HK-2 (cell line): ENCODE data around the gene CABYR.
"Not testable (repeated sequence)": the region's sequence is repeated elsewhere in the genome, so short reads cannot be mapped to it uniquely, and the experiment has no call there.

Experiments
- DNase-seq: peaks from one replicate; pipeline ENCODE4 v3.0.0-alpha.2; 2018; ENCODE audit not compliant: unreplicated experiment

Gene CABYR

GRCh38 chr18:24130494-24130893 is 8.4 kb upstream of the CABYR start:
- DNase-seq: no peak

- no peak for DNase-seq
These were observed 1.9 kb upstream of the CABYR start for GRCh38 chr18:24136967-24137373.

- no peak for DNase-seq
These were observed 463 bp upstream of the CABYR start for GRCh38 chr18:24138409-24138788.

GRCh38 chr18:24140697-24141096 is 1.8 kb downstream of the CABYR start:
- DNase-seq: no peak

- no peak for DNase-seq
These were observed 3.5 kb downstream of the CABYR start for GRCh38 chr18:24142376-24142775.

- not testable (repeated sequence) for DNase-seq
These were observed 10.7 kb downstream of the CABYR start for GRCh38 chr18:24149591-24149990.

- no peak for DNase-seq
These were observed 14.5 kb downstream of the CABYR start for GRCh38 chr18:24153397-24153796.

GRCh38 chr18:24157855-24158254 is 19.0 kb downstream of the CABYR start:
- DNase-seq: no peak

GRCh38 chr18:24160086-24160485 is 21.2 kb downstream of the CABYR start:
- DNase-seq: no peak

GRCh38 chr18:24161304-24161703 is 22.4 kb downstream of the CABYR start:
- DNase-seq: no peak

DNA sequence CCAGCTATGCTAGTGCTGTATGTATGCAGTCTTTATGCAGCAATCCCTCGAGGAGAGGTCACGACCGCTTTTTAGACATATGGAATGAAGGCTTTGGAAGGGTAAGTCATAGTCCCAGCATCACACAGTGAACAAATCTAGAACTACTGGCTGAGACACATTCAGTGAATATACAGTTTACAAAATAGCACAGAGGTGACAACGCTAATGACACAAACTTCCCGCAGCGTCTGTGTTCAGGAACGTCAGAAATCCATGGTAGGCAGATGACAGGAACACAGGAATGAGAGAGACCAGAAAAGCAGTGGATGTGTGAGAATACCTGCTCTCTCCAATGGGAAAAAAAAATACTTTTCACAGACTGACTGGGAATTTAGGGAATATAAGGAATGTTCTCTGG is 29.6 kb downstream of the CABYR start:
- no peak for DNase-seq

DNA sequence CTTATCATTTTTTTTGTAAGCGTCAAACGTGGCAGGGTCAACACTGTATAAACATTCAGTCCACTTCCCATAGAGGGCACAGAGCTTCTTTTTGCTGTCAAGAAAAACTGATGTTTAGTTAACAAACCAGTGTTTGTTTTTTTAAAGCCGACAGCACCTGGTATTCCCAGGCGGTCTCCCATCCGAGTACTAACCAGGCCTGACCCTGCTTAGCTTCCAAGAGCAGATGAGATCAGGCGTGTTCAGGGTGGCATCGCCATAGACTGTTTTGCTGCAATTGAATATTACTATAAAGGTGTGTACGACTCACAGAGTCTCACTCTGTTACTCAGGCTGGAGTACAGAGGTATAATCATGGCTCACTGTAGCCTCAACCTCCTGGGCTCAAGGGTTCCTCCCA is 31.5 kb downstream of the CABYR start:
- DNase-seq: no peak

GRCh38 chr18:24173997-24174396 is 35.1 kb downstream of the CABYR start:
- no peak for DNase-seq

DNA sequence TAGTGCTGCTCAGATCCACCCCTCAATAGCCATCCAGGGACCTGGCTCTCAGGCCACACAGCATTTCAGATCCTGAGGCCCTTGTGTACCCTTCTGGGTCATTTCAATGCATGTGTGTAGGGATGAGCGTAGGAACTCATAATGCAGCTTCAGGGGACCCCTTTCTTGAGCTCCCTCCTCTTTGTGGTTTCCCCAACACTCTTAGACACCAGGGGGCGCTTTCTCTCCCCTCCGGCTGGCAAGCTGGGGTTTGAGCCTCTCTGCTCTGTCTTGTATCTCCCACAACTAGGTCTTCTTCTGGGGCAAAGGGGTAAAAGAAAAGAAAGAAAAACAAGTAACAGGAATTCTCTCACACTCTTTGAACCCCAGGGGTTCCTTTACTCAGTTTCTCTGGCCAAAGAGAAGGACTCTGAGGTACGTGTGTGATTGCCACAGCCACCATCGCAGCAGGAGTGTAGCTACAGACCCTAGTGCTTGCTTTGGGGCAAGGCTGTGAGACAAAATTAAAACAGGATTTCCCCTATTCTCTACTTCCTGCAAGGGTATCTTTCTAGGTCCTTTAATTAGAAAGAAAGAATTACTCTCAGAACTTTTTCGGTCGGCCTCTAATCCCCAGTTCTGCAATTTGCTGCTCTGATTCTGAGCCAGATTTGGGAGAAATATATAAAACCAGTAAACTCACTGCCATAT is 38.0 kb downstream of the CABYR start:
- DNase-seq: peak; percentile 27

DNA sequence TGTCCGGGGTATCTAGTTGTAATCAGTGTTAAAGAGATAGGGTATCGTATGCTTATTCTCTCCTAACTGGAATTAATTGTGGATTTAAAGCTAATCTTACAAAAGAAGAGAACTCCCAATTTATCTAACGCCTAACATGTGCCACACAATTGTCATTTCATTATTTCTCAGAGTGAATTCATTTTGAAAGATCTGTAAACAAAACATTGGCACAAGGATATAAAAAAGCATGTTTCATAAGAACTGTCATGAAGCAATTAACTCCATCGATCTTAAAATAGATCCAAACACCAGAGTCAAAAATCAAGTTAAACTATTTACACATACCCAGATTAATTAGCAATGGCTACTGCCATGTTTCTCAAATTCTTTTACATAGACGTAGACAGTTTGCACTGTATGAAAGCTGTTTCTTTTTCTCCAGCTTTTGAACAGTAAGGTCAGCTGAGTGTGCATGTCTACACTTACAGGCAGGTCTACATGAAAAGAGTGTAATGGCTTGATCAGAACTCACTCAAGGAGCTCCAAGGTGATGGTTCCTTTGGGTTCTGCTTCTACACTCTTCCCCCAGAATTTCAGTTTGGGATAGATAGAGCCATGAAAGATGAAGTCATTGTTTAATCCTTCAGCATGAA is 38.8 kb downstream of the CABYR start:
- no peak for DNase-seq

DNA sequence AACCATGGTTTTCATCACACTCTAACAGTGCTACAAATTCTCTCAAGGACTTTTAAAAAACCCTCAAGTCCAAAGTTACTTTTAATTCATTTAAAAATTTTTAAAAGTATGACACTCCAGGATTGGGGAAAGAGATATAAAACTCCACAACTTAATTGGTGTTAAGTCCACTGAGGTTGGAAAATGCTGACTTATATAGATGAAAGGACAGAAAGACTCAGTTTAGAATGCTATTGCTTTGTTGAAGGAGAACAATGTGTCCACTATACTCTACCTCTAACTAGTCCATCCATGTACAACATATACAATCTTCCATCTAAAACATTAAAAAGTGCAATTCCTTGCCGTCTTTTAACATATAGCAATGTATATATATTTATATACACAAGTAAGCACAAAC is 41.2 kb downstream of the CABYR start:
- no peak for DNase-seq

DNA sequence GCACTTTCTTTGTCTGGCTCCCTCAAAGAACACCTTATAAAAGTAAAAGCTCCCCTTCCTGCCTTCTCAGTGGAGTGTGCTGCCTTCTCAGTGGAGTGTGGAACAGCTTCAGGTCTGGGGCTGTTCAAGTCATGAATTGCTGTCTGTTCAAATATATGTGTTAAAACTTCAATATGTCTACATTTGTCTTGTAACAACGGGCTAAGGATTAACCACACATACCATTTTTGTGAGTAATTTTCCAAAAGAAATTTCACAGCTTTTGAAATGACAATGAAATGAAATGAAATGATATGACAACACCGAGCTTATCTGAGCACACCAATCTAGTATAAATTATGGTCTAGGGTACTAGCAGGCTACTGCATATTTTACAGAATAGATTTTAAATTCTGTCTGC is 42.9 kb downstream of the CABYR start:
- DNase-seq: no peak

- no peak for DNase-seq
These were observed 46.9 kb downstream of the CABYR start for GRCh38 chr18:24185805-24186204.

DNA sequence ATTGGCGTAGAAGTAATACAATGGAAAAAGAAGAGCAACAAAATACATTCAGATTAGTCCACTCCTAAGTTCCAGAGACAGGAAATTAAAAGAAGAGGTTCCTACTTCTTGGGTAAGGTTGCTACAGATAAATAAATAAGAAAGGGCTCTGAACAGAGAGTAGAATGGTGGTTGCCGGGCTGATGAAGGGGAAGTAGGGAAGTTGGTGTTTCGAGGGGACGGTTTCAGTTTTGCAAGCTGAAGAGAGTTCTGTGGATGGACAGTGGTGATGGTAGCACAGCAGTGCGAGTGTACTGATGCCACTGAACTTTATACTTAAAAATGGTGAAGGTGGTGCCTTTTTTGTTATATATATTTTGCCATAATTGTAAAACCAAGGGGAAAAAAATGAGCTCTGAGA is 48.2 kb downstream of the CABYR start:
- no peak for DNase-seq

DNA sequence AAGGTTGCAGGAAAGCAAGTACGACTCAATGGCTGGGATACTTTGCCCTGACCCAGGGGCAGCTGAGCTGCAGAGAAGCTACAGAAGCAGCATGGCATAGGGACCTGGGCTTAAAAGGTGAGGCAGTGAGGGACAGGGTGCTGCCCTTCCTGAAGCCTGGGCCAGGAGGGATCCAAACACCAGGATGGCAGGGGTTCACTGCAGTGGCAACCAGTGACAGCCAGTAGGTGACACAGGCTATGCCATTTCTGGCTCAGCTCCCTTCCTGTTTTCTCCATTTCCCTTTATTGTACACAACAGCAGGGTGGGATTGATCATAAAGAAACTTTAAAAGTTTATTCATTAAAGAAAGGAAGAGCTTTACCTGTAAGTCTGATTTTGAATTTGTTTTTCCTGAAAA is 48.8 kb downstream of the CABYR start:
- no peak for DNase-seq

DNA sequence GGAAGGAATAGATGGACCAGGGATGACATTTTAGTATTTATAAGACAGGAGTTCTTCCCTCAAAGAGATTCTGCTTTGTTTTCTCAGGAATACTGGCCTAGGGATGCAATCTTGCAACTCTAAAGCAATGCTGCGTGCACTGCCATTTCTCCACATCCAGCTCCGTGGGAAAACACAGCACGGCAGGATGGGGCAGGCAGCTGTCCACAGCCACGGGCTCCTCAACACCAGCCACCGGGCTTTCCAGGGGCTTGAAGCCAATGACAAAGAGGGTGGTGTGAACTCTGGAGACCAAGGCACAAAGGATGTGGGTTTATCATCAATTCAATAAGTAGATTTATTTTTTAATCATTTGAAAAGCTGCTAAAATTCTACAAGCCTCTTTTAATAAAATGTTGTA is 49.3 kb downstream of the CABYR start:
- no peak for DNase-seq

DNA sequence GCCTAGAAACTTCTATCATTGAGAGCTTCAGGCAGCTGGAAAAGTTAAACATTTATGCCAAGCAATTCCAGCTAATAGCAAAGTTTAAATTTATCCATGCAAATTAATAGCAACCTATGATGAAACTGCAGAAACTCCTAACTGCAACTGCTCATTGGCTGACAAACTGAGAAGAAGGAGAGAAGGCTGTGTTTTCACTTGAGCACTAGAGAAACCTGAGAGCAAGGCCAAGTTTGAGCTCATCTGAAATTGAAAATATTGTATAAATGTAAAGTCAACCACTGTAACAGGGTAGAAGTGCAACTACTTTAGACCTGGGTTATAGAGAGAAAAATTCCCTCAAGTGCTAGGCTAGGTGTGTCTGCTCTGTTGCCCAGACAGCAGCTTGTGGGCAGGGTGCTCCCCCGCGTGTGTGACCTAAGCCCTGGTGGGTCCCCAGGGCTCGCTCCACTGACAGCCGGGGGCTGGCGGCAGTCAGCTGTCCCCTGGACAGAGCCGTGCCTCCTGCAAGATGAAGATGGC is 50.2 kb downstream of the CABYR start:
- DNase-seq: no peak

DNA sequence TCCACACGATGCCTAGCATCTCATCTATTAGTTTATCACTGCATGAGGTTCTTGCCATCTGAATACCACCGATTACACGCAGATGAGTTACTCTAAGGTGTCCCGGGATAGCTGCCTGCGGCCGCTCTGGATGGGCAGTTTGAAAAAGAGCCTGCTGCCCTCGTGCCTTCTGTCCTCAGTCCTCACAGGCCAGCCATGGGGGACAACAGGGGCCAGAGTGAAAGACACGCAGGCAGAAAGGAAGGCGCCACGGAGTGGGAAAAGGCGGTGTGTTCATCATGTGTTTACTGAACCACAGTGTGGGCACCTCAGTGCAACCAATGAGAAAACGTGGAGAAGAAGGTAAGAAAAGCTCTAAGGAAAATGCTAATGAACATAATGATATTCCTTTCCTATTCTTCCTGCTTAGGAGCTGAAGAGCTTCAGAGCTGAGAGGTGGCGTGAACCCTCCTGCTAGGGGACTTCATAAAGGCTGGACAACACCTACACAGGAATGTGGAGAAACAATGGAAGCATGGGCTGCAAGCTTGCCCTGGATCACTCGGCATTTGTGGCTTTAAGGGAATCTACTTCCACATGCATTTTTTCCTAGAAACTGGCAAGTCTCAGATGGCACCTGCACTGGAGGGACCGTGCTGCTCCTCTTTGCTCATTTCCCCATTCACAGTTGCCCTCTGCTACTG is 50.9 kb downstream of the CABYR start:
- DNase-seq: no peak
